ENCODE measurements around the gene COL27A1.

GRCh38 chr9:114176624-114177291 lies 21.4 kb downstream of the COL27A1 start:
- no peak for TF ChIP-seq POLR2A (IDR thresholded peaks at IDR 0.05; ENCODE audit: borderline replicate concordance, extremely low read depth, insufficient read depth, insufficient read length)
- no peak for TF ChIP-seq EZH2phosphoT487 (IDR thresholded peaks at IDR 0.05; ENCODE audit: borderline replicate concordance)
- TF ChIP-seq CTCF (IDR thresholded peaks at IDR 0.05 in 2 of 3, conservative IDR thresholded peaks at IDR 0.05 in 1 of 3; ENCODE audit: borderline replicate concordance in 1 of 3, insufficient read depth in 1 of 3, low read depth in 2 of 3, low read length in 2 of 3) = no peak
- TF ChIP-seq RAD21 (IDR thresholded peaks at IDR 0.05; ENCODE audit: low read depth) = no peak
- no peak for TF ChIP-seq ELF1 (IDR thresholded peaks at IDR 0.05; ENCODE audit: borderline replicate concordance, low read depth)
- no peak for TF ChIP-seq EZH2 (IDR thresholded peaks at IDR 0.05)
- no peak for TF ChIP-seq MAX (IDR thresholded peaks at IDR 0.05)
- TF ChIP-seq ZNF274 (IDR thresholded peaks at IDR 0.05; ENCODE audit: low read depth, low read length) = no peak
- TF ChIP-seq REST (IDR thresholded peaks at IDR 0.05; ENCODE audit: low read depth) = no peak
- no peak for TF ChIP-seq EGR1 (IDR thresholded peaks at IDR 0.05; ENCODE audit: low read depth)
- no peak for TF ChIP-seq ZFX (IDR thresholded peaks at IDR 0.05)

Data from HCT116 (cell line).